Colonic mucosa (tissue), 4 donors: Measurements from ENCODE around the gene GRIA1. TPM values are rescaled to one million over a fixed set of nuclear protein-coding genes. Genes with fewer than 3 reads are reported as not detected.

Experiments
- DNase-seq: peaks from one replicate; pipeline ENCODE4 v3.0.0-alpha.2; 2020
- H3K27ac ChIP-seq: fragments of 200-600 bp; one replicate; pipeline ENCODE4 v1.8.0; 2021
- H3K27me3 ChIP-seq: fragments of 200-600 bp; one replicate; pipeline ENCODE4 v1.8.0; 2021
- H3K36me3 ChIP-seq: fragments of 200-600 bp; one replicate; pipeline ENCODE4 v1.8.0; 2021
- H3K4me1 ChIP-seq: fragments of 200-600 bp; one replicate; pipeline ENCODE4 v1.8.0; 2021; ENCODE audit warnings: mild to moderate bottlenecking
- H3K4me3 ChIP-seq: fragments of 200-600 bp; one replicate; pipeline ENCODE4 v1.8.0; 2021
- H3K9ac ChIP-seq, 2 donors: one replicate each; pipeline ENCODE4 v1.7.0; 2013; ENCODE audit warnings: control low read depth in 2 of 2, low read depth in 2 of 2, low read length in 2 of 2
- H3K9me3 ChIP-seq: fragments of 200-600 bp; one replicate; pipeline ENCODE4 v1.8.0; 2021
- intact Hi-C: fragments of 100-400 bp; cut with DNase I; formaldehyde crosslinking; loops from one replicate; pipeline ENCODE4 v1.14.1; 2022
- total RNA-seq, 2 donors: library from RNA; stranded (reverse); fragmentation: NEBNext Ultra II Directional in 1 of 2; extraction: Animal tissue kit (Norgen Biotek cat#: 25700) in 1 of 2; gene quantifications; one replicate each; pipeline ENCODE4 v1.2.1, GENCODE V29; 2021
- TF ChIP-seq, protein P1 (sequence below): fragments of 200-600 bp; IDR thresholded peaks from one replicate; pipeline ENCODE4 v1.8.0; 2022; ENCODE audit warnings: antibody characterized with exemption, mild to moderate bottlenecking
- donor health status: healthy.
- donor health status: DM: no; HTN: no; CAD: no.
- donor health status: DM: no; HTN: no; CAD: no.

Gene GRIA1
- total RNA-seq, 2 donors from 2014 or later, result 0.48 TPM; not detected in 1

DNA sequence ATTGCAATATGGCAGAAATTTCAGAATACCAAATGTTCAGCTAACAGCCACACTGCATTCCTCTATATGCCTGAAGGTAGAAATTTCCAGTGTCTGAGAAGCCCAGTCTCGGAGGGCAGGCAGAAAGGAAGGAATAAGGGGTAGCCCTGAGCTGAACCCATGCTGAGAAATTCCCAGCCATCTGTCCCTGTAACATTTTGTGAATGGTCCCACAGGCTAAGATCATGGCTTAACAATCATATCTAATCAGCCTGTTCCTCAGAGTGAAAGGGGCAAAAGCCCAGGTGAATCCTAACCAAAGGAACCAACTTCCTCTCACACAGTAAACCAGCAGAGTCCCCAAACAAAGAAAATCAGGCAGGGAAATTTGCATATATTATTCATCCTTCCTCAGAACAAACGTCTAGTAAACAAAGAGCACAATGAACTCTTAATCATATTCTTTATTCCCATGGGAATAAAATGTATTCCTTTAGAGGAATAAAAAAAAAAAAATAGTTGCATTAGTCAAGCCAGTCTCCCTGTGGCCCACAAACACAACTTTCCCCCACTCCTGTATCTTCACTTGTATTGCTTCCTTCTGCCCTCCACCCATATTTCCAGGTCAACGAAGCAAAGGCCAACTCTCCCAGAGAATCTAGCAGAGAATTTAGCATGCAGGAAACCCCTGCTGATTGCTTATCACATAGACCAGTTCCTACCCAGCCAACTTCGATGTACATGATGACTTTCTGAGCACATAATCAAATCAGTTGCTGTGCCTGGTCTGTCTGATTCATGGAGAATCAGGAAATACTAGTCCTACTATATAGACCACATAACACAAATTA lies 290.6 kb downstream of the GRIA1 start:
- TF ChIP-seq, protein P1, sequence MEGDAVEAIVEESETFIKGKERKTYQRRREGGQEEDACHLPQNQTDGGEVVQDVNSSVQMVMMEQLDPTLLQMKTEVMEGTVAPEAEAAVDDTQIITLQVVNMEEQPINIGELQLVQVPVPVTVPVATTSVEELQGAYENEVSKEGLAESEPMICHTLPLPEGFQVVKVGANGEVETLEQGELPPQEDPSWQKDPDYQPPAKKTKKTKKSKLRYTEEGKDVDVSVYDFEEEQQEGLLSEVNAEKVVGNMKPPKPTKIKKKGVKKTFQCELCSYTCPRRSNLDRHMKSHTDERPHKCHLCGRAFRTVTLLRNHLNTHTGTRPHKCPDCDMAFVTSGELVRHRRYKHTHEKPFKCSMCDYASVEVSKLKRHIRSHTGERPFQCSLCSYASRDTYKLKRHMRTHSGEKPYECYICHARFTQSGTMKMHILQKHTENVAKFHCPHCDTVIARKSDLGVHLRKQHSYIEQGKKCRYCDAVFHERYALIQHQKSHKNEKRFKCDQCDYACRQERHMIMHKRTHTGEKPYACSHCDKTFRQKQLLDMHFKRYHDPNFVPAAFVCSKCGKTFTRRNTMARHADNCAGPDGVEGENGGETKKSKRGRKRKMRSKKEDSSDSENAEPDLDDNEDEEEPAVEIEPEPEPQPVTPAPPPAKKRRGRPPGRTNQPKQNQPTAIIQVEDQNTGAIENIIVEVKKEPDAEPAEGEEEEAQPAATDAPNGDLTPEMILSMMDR, result no peak
- H3K4me1 ChIP-seq, result no peaks in the 10 kb centered on the region
- no peak for DNase-seq
- no peaks in the 10 kb centered on the region for H3K9me3 ChIP-seq
- H3K27me3 ChIP-seq, result no peaks in the 10 kb centered on the region
- H3K4me3 ChIP-seq, result no peak overlapping the region
- no peak overlapping the region for H3K27ac ChIP-seq
- intact Hi-C loops, result no loop called here
- no peaks in the 10 kb centered on the region for H3K36me3 ChIP-seq
- H3K9ac ChIP-seq, result no peak overlapping the region

DNA sequence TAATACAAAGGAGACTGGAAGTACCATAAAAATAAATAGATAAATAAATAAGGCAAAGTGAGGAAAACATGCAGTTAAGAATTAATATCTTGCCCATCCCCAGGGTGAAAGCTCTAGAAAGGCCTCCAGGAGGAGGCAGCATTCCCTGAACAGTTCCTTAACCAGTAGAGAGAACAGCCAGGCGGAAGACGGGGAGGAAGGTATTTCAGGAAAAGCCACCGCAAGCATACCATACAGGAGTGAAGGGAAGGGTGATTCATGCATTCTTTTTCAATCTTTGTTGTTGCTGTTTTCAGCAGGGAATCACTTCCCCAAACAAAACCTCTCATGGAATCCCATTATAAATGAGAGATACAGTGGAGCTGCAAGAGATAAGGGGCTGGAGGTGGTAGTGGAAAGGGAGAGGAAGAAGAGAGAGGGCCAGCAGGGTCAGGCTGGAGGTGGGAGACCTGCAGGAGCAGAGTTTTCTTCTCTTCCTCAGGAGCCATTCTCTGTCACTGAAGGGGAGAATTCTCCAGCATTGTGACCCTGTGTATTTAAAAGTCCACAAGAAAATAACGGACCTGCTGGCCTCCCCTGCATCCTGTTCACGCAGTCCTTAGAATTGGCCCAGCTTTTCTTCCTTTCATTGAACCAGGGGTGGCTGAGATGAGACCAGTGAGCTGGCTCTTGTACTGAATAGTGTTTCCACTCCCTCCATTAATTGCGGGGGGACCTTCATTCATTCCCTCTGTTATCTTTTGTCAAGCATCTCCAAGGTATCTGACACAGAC lies 292.3 kb downstream of the GRIA1 start:
- intact Hi-C loops, result no loop called here
- no peaks in the 10 kb centered on the region for H3K36me3 ChIP-seq
- H3K27me3 ChIP-seq, result no peaks in the 10 kb centered on the region
- H3K9me3 ChIP-seq, result no peaks in the 10 kb centered on the region
- no peak overlapping the region for H3K27ac ChIP-seq
- H3K4me3 ChIP-seq, result no peak overlapping the region
- no peak for DNase-seq
- no peaks in the 10 kb centered on the region for H3K4me1 ChIP-seq
- TF ChIP-seq, protein P1, result no peak
- no peak overlapping the region for H3K9ac ChIP-seq

DNA sequence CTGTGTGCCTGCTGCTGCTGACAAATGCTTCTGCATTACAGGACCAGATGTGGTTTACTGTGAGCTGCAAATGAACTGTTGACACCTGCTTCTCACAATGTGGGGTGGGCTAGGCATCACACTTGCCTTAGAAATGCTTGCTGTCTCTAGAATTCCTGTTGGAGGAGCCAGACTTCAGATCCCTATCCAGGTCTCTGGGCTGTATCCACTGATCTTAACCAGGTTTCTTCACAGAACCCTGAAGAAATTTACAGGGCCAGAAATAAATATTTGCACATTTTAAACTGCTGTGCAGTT lies 292.8 kb downstream of the GRIA1 start:
- intact Hi-C loops, result no loop called here
- Histone ChIP-seq H3K9ac (no peak overlapping the region), H3K36me3 (no peaks in the 10 kb centered on the region), H3K4me3 (no peak overlapping the region), H3K27me3 (no peaks in the 10 kb centered on the region), H3K9me3 (no peaks in the 10 kb centered on the region), H3K27ac (no peak overlapping the region), H3K4me1 (no peaks in the 10 kb centered on the region)
- TF ChIP-seq, protein P1, result no peak
- DNase-seq, result no peak

DNA sequence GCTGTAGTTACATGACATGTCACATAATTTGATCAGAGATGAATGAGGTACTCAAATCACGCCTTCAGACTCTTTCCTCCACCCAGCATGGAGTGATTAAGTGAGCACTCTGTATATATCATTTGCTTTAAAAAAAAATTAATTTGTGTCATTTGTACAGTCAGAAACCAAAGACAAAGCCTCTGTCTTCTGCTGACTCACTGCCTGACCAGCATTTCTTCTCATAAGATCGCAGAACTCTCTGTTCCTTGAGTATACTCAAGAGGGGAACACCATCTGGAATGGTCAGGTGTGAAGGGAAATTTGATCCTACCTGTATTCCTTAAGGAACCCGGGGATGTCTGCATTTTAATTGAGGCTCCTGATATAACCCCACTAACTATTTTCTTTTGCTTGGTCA lies 293.8 kb downstream of the GRIA1 start:
- intact Hi-C loops, result no loop called here
- H3K27ac ChIP-seq, result no peak overlapping the region
- no peaks in the 10 kb centered on the region for H3K36me3 ChIP-seq
- no peak overlapping the region for H3K4me3 ChIP-seq
- H3K9ac ChIP-seq, result no peak overlapping the region
- no peaks in the 10 kb centered on the region for H3K4me1 ChIP-seq
- H3K27me3 ChIP-seq, result no peaks in the 10 kb centered on the region
- TF ChIP-seq, protein P1, result no peak
- no peak for DNase-seq
- H3K9me3 ChIP-seq, result no peaks in the 10 kb centered on the region

DNA sequence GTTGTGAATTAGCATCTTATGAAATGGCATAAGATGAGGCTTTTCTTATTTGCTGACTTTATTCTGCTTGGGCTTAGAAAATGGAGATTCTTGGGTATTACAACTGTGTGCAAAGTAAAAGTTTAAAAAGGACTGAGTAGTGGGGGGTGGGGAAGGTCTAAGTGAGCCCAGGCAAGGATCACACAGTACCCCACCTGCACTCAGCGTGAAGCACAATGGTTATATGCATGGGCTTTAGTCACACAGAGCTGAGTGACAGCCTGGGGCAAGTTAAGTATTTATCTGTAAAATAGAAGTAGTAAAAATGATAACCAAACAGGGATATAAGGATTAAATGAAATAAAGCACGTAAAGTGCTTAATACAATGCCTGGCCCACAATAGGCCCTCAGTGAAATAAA lies 300.9 kb downstream of the GRIA1 start:
- intact Hi-C loops, result no loop called here
- no peak overlapping the region for H3K9ac ChIP-seq
- H3K27ac ChIP-seq, result no peak overlapping the region

More for the DNA sequence above, 300.9 kb downstream of the GRIA1 start:
- no peaks in the 10 kb centered on the region for H3K9me3 ChIP-seq
- no peak overlapping the region for H3K4me3 ChIP-seq
- no peaks in the 10 kb centered on the region for H3K36me3 ChIP-seq
- no peaks in the 10 kb centered on the region for H3K4me1 ChIP-seq
- TF ChIP-seq, protein P1, result no peak
- no peak for DNase-seq
- H3K27me3 ChIP-seq, result no peaks in the 10 kb centered on the region
